Liver (tissue), 9 donors: ENCODE results near the gene ADGRV1. TPM values are rescaled to one million over a fixed set of nuclear protein-coding genes. Genes with fewer than 3 reads are reported as not detected.

ENCODE experiments used
- DNase-seq: peaks from one replicate; pipeline ENCODE4 v3.0.0-alpha.2; 2017; ENCODE audit warnings: low spot score
- H3K27ac ChIP-seq, 2 donors: one replicate each; pipeline ENCODE4 v1.7.0; 2013; ENCODE audit warnings: inconsistent platforms in 2 of 2, low read length in 2 of 2, control low read depth in 1 of 2, low read depth in 1 of 2, mild to moderate bottlenecking in 1 of 2
- H3K27me3 ChIP-seq, 4 donors: one replicate each; pipeline versions ENCODE4 v1.6.1 to v1.7.0; 2013; ENCODE audit warnings: low read length in 3 of 4, inconsistent platforms in 1 of 4, mild to moderate bottlenecking in 1 of 4, moderate library complexity in 1 of 4; ENCODE audit not compliant: control insufficient read depth in 4 of 4, insufficient read depth in 4 of 4
- H3K36me3 ChIP-seq, 4 donors: one replicate each; pipeline versions ENCODE4 v1.6.1 to v1.7.0; 2013; ENCODE audit warnings: low read length in 3 of 4, mild to moderate bottlenecking in 3 of 4, low read depth in 1 of 4, moderate library complexity in 1 of 4; ENCODE audit not compliant: control insufficient read depth in 4 of 4, insufficient read depth in 3 of 4
- H3K4me1 ChIP-seq, 4 donors: one replicate each; pipeline versions ENCODE4 v1.6.1 to v1.7.0; 2013; ENCODE audit warnings: low read length in 3 of 4, mild to moderate bottlenecking in 3 of 4, moderate library complexity in 1 of 4; ENCODE audit not compliant: control insufficient read depth in 4 of 4, insufficient read depth in 4 of 4
- H3K4me3 ChIP-seq, 3 donors: one replicate each; pipeline versions ENCODE4 v1.6.1 to v1.7.0; 2013; ENCODE audit warnings: low read length in 3 of 3, control low read depth in 1 of 3, low read depth in 1 of 3, mild to moderate bottlenecking in 1 of 3
- H3K9ac ChIP-seq, 2 donors: one replicate each; pipeline ENCODE4 v1.7.0; 2013; ENCODE audit warnings: low read length in 2 of 2, mild to moderate bottlenecking in 2 of 2, moderate library complexity in 2 of 2, control low read depth in 1 of 2, low read depth in 1 of 2
- H3K9me3 ChIP-seq, 4 donors: one replicate each; pipeline versions ENCODE4 v1.6.1 to v1.7.0; 2013; ENCODE audit warnings: low read length in 3 of 4; ENCODE audit not compliant: control insufficient read depth in 4 of 4
- EGR1 ChIP-seq, 2 donors: IDR thresholded peaks; 2 replicates each; pipeline ENCODE4 v1.6.1; 2016 to 2018; ENCODE audit warnings: antibody characterized with exemption in 2 of 2, low read depth in 2 of 2
- FOXA2 ChIP-seq: IDR thresholded peaks from 2 replicates; pipeline ENCODE4 v1.6.1; 2016; ENCODE audit warnings: antibody characterized with exemption
- GABPA ChIP-seq, 2 donors: IDR thresholded peaks in 1 of 2; conservative IDR thresholded peaks in 1 of 2; 2 replicates each; pipeline ENCODE4 v1.6.1; 2016; ENCODE audit warnings: antibody characterized with exemption in 2 of 2, mild to moderate bottlenecking in 1 of 2, moderate library complexity in 1 of 2
- HNF4A ChIP-seq, 2 donors: conservative IDR thresholded peaks; 2 replicates each; pipeline ENCODE4 v1.6.1; 2016; ENCODE audit warnings: antibody characterized with exemption in 2 of 2, mild to moderate bottlenecking in 2 of 2
- HNF4G ChIP-seq: IDR thresholded peaks from 2 replicates; pipeline ENCODE4 v1.6.1; 2016; ENCODE audit warnings: antibody characterized with exemption
- JUND ChIP-seq, 2 donors: IDR thresholded peaks; 2 replicates each; pipeline ENCODE4 v1.6.1; 2016; ENCODE audit warnings: antibody characterized with exemption in 2 of 2
- NR2F2 ChIP-seq: IDR thresholded peaks from 2 replicates; pipeline ENCODE4 v1.6.1; 2016; ENCODE audit warnings: antibody characterized with exemption
- RAD21 ChIP-seq, 2 donors: IDR thresholded peaks; 2 replicates each; pipeline ENCODE4 v1.6.1; 2016; ENCODE audit warnings: antibody characterized with exemption in 2 of 2, mild to moderate bottlenecking in 2 of 2
- RXRA ChIP-seq, 2 donors: IDR thresholded peaks; 2 replicates each; pipeline ENCODE4 v1.6.1; 2017 to 2018; ENCODE audit warnings: antibody characterized with exemption in 2 of 2, mild to moderate bottlenecking in 1 of 2
- SP1 ChIP-seq: IDR thresholded peaks from 2 replicates; pipeline ENCODE4 v1.6.1; 2018; ENCODE audit warnings: antibody characterized with exemption, mild to moderate bottlenecking
- TAF1 ChIP-seq: conservative IDR thresholded peaks from 2 replicates; pipeline ENCODE4 v1.6.1; 2016; ENCODE audit warnings: antibody characterized with exemption, mild to moderate bottlenecking
- YY1 ChIP-seq: IDR thresholded peaks from 2 replicates; pipeline ENCODE4 v1.6.1; 2016; ENCODE audit warnings: antibody characterized with exemption, mild to moderate bottlenecking
- ZBTB33 ChIP-seq: IDR thresholded peaks from 2 replicates; pipeline ENCODE4 v1.6.1; 2016; ENCODE audit warnings: antibody characterized with exemption
- WGBS: extraction: QIAGEN DNeasy Blood & Tissue Kit; methylation state at CpG from one replicate; pipeline ENCODE4 v1.1.7; 2013; 5-methylcytosine and 5-hydroxymethylcytosine counted together
- polyA plus RNA-seq, 2 donors: library from polyadenylated mRNA; stranded (reverse) in 1 of 2; unstranded in 1 of 2; fragments of 200-250 nt in 1 of 2; fragments of >200 nt in 1 of 2; fragmentation: Nextera tagmentation in 1 of 2; extraction: Ambion mirVana in 1 of 2; gene quantifications; one replicate each; pipeline versions ENCODE4 v1.2.1 to v1.2.3, GENCODE V29; 2013 to 2015
- total RNA-seq, 2 donors: library from RNA; depleted of rRNA; stranded (reverse); fragments of >200 nt; gene quantifications; one replicate each; pipeline ENCODE4 v1.2.3, GENCODE V29; 2014
- TF ChIP-seq, protein P1 (sequence below): IDR thresholded peaks from 2 replicates; pipeline ENCODE4 v1.6.1; 2016; ENCODE audit warnings: antibody characterized with exemption, mild to moderate bottlenecking
- TF ChIP-seq, protein P2 (sequence below): IDR thresholded peaks from 2 replicates; pipeline ENCODE4 v1.6.1; 2016; ENCODE audit warnings: antibody characterized with exemption
- TF ChIP-seq, protein P3 (sequence below): fragments of 150-350 bp; IDR thresholded peaks from 2 replicates; pipeline ENCODE4 v1.5.1; 2017; ENCODE audit warnings: improper control_type of control experiment, low read depth, low read length; ENCODE audit not compliant: missing input control
- donor health status: healthy.
- donor health status: healthy.
- donor health status: healthy.
- donor health status: healthy.
- donor health status: healthy.

ADGRV1 gene
- total and polyA plus RNA-seq, 4 donors: 5.1 to 15.5 (median 9.6) TPM

GRCh38 chr5:90834711-90835110 lies 276.1 kb downstream of the ADGRV1 start:
- Histone ChIP-seq H3K9me3 (peaks cover 0 to 4% (median under 1%) of the 10 kb centered on the region in 4 donors), H3K27me3 (no peaks in the 10 kb centered on the region), H3K4me1 (no peaks in the 10 kb centered on the region), H3K9ac (no peak overlapping the region), H3K4me3 (no peak overlapping the region), H3K27ac (no peak overlapping the region), H3K36me3 (no peaks in the 10 kb centered on the region)
- DNase-seq: no peak
- 95% methylated on average over 3 of the region's 3 CpGs for WGBS
- TF ChIP-seq HNF4A (conservative IDR thresholded peaks at IDR 0.05): no peak
- TF ChIP-seq ZBTB33: no peak
- TF ChIP-seq SP1: no peak
- no peak for TF ChIP-seq GABPA (IDR thresholded peaks at IDR 0.05 in 1 of 2, conservative IDR thresholded peaks at IDR 0.05 in 1 of 2)
- TF ChIP-seq, protein P1, sequence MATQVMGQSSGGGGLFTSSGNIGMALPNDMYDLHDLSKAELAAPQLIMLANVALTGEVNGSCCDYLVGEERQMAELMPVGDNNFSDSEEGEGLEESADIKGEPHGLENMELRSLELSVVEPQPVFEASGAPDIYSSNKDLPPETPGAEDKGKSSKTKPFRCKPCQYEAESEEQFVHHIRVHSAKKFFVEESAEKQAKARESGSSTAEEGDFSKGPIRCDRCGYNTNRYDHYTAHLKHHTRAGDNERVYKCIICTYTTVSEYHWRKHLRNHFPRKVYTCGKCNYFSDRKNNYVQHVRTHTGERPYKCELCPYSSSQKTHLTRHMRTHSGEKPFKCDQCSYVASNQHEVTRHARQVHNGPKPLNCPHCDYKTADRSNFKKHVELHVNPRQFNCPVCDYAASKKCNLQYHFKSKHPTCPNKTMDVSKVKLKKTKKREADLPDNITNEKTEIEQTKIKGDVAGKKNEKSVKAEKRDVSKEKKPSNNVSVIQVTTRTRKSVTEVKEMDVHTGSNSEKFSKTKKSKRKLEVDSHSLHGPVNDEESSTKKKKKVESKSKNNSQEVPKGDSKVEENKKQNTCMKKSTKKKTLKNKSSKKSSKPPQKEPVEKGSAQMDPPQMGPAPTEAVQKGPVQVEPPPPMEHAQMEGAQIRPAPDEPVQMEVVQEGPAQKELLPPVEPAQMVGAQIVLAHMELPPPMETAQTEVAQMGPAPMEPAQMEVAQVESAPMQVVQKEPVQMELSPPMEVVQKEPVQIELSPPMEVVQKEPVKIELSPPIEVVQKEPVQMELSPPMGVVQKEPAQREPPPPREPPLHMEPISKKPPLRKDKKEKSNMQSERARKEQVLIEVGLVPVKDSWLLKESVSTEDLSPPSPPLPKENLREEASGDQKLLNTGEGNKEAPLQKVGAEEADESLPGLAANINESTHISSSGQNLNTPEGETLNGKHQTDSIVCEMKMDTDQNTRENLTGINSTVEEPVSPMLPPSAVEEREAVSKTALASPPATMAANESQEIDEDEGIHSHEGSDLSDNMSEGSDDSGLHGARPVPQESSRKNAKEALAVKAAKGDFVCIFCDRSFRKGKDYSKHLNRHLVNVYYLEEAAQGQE: no peak
- no peak for TF ChIP-seq JUND (IDR thresholded peaks at IDR 0.05)
- TF ChIP-seq TAF1: no peak
- no peak for TF ChIP-seq EGR1 (IDR thresholded peaks at IDR 0.05; ENCODE audit: low read depth in 2 of 2)
- no peak for TF ChIP-seq YY1
- no peak for TF ChIP-seq RXRA (IDR thresholded peaks at IDR 0.05)
- TF ChIP-seq FOXA2: no peak
- no peak for TF ChIP-seq NR2F2
- TF ChIP-seq RAD21 (IDR thresholded peaks at IDR 0.05): no peak
- no peak for TF ChIP-seq HNF4G

DNA sequence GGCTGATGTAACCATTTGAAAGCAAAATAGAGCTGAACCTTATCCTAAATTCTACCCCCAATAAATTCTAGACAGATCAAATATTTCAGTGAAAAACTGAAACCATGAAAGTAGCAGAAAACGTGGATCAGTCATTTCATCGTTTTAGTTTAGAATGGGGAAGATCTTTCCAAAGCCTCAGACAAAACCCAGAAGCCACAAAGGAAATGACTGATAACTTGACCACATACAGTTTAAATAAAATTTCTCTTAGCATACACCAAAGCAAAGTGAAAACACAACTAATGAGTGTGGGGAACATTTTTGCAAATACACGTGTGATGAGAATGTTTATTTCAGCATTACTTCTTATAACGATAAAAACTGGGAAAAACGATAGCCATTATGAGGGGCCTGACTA lies 284.8 kb downstream of the ADGRV1 start:
- H3K27me3 ChIP-seq: no peaks in the 10 kb centered on the region
- TF ChIP-seq NR2F2: no peak
- TF ChIP-seq SP1: no peak
- TF ChIP-seq, protein P2, sequence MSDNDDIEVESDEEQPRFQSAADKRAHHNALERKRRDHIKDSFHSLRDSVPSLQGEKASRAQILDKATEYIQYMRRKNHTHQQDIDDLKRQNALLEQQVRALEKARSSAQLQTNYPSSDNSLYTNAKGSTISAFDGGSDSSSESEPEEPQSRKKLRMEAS: no peak
- no peak for TF ChIP-seq JUND (IDR thresholded peaks at IDR 0.05)
- TF ChIP-seq, protein P3, sequence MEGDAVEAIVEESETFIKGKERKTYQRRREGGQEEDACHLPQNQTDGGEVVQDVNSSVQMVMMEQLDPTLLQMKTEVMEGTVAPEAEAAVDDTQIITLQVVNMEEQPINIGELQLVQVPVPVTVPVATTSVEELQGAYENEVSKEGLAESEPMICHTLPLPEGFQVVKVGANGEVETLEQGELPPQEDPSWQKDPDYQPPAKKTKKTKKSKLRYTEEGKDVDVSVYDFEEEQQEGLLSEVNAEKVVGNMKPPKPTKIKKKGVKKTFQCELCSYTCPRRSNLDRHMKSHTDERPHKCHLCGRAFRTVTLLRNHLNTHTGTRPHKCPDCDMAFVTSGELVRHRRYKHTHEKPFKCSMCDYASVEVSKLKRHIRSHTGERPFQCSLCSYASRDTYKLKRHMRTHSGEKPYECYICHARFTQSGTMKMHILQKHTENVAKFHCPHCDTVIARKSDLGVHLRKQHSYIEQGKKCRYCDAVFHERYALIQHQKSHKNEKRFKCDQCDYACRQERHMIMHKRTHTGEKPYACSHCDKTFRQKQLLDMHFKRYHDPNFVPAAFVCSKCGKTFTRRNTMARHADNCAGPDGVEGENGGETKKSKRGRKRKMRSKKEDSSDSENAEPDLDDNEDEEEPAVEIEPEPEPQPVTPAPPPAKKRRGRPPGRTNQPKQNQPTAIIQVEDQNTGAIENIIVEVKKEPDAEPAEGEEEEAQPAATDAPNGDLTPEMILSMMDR: no peak
- TF ChIP-seq HNF4G: no peak
- TF ChIP-seq, protein P1: no peak
- no peak for TF ChIP-seq HNF4A (conservative IDR thresholded peaks at IDR 0.05)
- no peak overlapping the region for H3K4me3 ChIP-seq
- no peak overlapping the region for H3K27ac ChIP-seq
- no peaks in the 10 kb centered on the region for H3K4me1 ChIP-seq
- H3K9ac ChIP-seq: no peak overlapping the region
- DNase-seq: no peak
- no peaks in the 10 kb centered on the region for H3K36me3 ChIP-seq
- 76% methylated on average over 5 of the region's 5 CpGs for WGBS
- no peaks in the 10 kb centered on the region for H3K9me3 ChIP-seq
